CD4-positive, alpha-beta T cell (primary cell): ENCODE measurements around the gene UNC80. TPM values are rescaled to one million over a fixed set of nuclear protein-coding genes. Genes with fewer than 3 reads are reported as not detected.

Source experiments
- ATAC-seq: fragments of 200-7000 bp; cut with Tn5 transposase; one replicate; pipeline ENCODE4 v1.10.0; 2022; ENCODE audit warnings: mild to moderate bottlenecking; ENCODE audit not compliant: poor library complexity
- CTCF ChIA-PET: fragments of 350-600 bp; sonication (Branson Sonifier 250); formaldehyde crosslinking; loops from one replicate; lab custom pipeline; 2021; ENCODE audit warnings: antibody characterized with exemption, inconsistent platforms; lab: Charles Lee
- POLR2A ChIA-PET: fragments of 350-600 bp; sonication (Branson Sonifier 250); formaldehyde crosslinking; loops from one replicate; lab custom pipeline; 2021; ENCODE audit warnings: antibody characterized with exemption, inconsistent platforms; lab: Charles Lee
- DNase-seq, 14 experiments: peaks; one replicate each; pipeline ENCODE4 v3.0.0-alpha.2; 2013 to 2020; ENCODE audit warnings: mixed read lengths in 2 of 14
- H3K27ac ChIP-seq, 2 donors: one replicate each; pipeline versions ENCODE4 v1.5.1 to v1.7.0; 2013; ENCODE audit warnings: low read length in 2 of 2, low read depth in 1 of 2, mild to moderate bottlenecking in 1 of 2
- H3K27me3 ChIP-seq, 2 experiments: 1 replicate in 1 of 2; 2 replicates in 1 of 2; pipeline versions ENCODE4 v1.6.1 to v1.7.0; 2013; ENCODE audit warnings: low read length in 2 of 2, control low read depth in 1 of 2, mild to moderate bottlenecking in 1 of 2, moderate library complexity in 1 of 2; ENCODE audit not compliant: insufficient read depth in 2 of 2, control insufficient read depth in 1 of 2
- H3K36me3 ChIP-seq: one replicate; pipeline ENCODE4 v1.6.1; 2013; ENCODE audit warnings: low read length, control low read depth; ENCODE audit not compliant: insufficient read depth
- H3K4me1 ChIP-seq: one replicate; pipeline ENCODE4 v1.6.1; 2013; ENCODE audit warnings: low read length, control low read depth; ENCODE audit not compliant: insufficient read depth
- H3K4me3 ChIP-seq: one replicate; pipeline ENCODE4 v1.5.1; 2013; ENCODE audit warnings: mild to moderate bottlenecking, low read length, moderate library complexity
- H3K9me3 ChIP-seq, 2 experiments: 1 replicate in 1 of 2; 2 replicates in 1 of 2; pipeline versions ENCODE4 v1.6.1 to v1.7.0; 2013; ENCODE audit warnings: low read length in 2 of 2, mild to moderate bottlenecking in 2 of 2, control low read depth in 1 of 2, moderate library complexity in 1 of 2; ENCODE audit not compliant: control insufficient read depth in 1 of 2, insufficient read depth in 1 of 2
- H3K27ac Mint-ChIP-seq: one replicate; pipeline ENCODE4 v1.8.0; 2020; ENCODE audit warnings: mixed read lengths
- H3K27me3 Mint-ChIP-seq: one replicate; pipeline ENCODE4 v1.8.0; 2021; ENCODE audit warnings: mixed read lengths
- H3K36me3 Mint-ChIP-seq: one replicate; pipeline ENCODE4 v1.8.0; 2021; ENCODE audit warnings: low read depth, mixed read lengths
- H3K4me1 Mint-ChIP-seq: one replicate; pipeline ENCODE4 v1.8.0; 2021; ENCODE audit warnings: low read depth, mixed read lengths
- H3K4me3 Mint-ChIP-seq: one replicate; pipeline ENCODE4 v1.8.0; 2020; ENCODE audit warnings: mild to moderate bottlenecking, mixed read lengths
- H3K9me3 Mint-ChIP-seq: one replicate; pipeline ENCODE4 v1.8.0; 2020; ENCODE audit warnings: mixed read lengths
- CTCF ChIP-seq: fragments of 200-600 bp; IDR thresholded peaks from one replicate; pipeline ENCODE4 v1.8.0; 2022; ENCODE audit warnings: antibody characterized with exemption, mild to moderate bottlenecking
- intact Hi-C, 2 experiments: fragments of 100-400 bp; cut with DNase I in 1 of 2; cut with micrococcal nuclease in 1 of 2; formaldehyde crosslinking; loops; one replicate each; pipeline versions ENCODE4 v1.15.1 to v1.9.0; 2023 to 2025; cut with DNase I, micrococcal nuclease
- total RNA-seq, 174 experiments: library from RNA in 2 of 174; stranded (reverse) in 2 of 174; gene quantifications; one replicate each; pipeline ENCODE4 v1.2.3 and lab custom pipeline; 2021 to 2026

Gene UNC80
- total RNA-seq, 2 experiments from 2014 or later = not detected

- no peak for TF ChIP-seq CTCF
- no peak for ATAC-seq
- H3K9me3 Mint-ChIP-seq = no peaks in the 10 kb centered on the region
Measured at GRCh38 chr2:209808521-209808920, 36.9 kb downstream of the UNC80 start.

GRCh38 chr2:209809256-209809655 is 37.6 kb downstream of the UNC80 start:
- Histone ChIP-seq H3K36me3 (no peaks in the 10 kb centered on the region), H3K27ac (no peak overlapping the region), H3K27me3 (no peaks in the 10 kb centered on the region), H3K4me1 (no peaks in the 10 kb centered on the region), H3K9me3 (peaks cover 0 to 19% of the 10 kb centered on the region in 2 experiments), H3K4me3 (no peak overlapping the region)
- no peaks in the 10 kb centered on the region for H3K36me3 Mint-ChIP-seq
- ATAC-seq (no peak), DNase-seq (no peak)
- no peak for TF ChIP-seq CTCF
- H3K4me3 Mint-ChIP-seq = no peak overlapping the region
- no peaks in the 10 kb centered on the region for H3K9me3 Mint-ChIP-seq
- H3K27me3 Mint-ChIP-seq = no peaks in the 10 kb centered on the region
- intact Hi-C loops = no loop called here
- H3K4me1 Mint-ChIP-seq = no peaks in the 10 kb centered on the region
- CTCF ChIA-PET = no interaction called here
- no peak overlapping the region for H3K27ac Mint-ChIP-seq
- POLR2A ChIA-PET = no interaction called here

More at GRCh38 chr2:209808521-209808920, 36.9 kb downstream of the UNC80 start:
- no peak overlapping the region for H3K4me3 ChIP-seq
- Mint-ChIP-seq H3K4me3 (no peak overlapping the region), H3K27ac (no peak overlapping the region), H3K27me3 (no peaks in the 10 kb centered on the region), H3K4me1 (no peaks in the 10 kb centered on the region), H3K36me3 (no peaks in the 10 kb centered on the region)
- ChIA-PET POLR2A (no interaction called here), CTCF (no interaction called here)
- H3K4me1 ChIP-seq = no peaks in the 10 kb centered on the region
- H3K36me3 ChIP-seq = no peaks in the 10 kb centered on the region
- no peak overlapping the region for H3K27ac ChIP-seq
- DNase-seq = peak in 1 of 14 experiments; percentile 5
- H3K27me3 ChIP-seq = no peaks in the 10 kb centered on the region
- intact Hi-C loops = no loop called here
- peaks cover 0 to 19% of the 10 kb centered on the region in 2 experiments for H3K9me3 ChIP-seq

DNA sequence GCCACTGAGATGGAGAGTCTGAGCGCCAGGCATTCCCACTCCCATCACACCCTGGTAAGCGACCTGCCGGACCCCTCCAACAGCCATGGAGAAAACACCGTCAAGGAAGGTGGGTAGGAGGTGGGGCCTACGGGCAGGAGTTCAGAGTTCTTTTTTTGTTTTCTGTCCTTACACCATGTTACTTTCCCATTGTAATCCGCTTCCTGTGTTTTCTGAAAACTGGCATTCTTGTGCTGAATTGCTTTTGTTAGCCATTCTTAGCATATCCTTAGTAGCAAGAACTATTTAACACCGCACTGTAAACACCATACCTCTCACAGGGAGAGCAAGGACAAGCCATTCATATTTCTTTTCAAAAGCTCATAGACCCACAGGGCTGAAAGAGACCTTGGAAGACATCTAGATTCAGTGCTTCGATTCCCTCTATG is 46.2 kb downstream of the UNC80 start:
- Mint-ChIP-seq H3K4me3 (no peak overlapping the region), H3K4me1 (no peaks in the 10 kb centered on the region), H3K36me3 (no peaks in the 10 kb centered on the region), H3K27ac (no peak overlapping the region), H3K27me3 (no peaks in the 10 kb centered on the region), H3K9me3 (no peaks in the 10 kb centered on the region)
- H3K4me1 ChIP-seq = no peaks in the 10 kb centered on the region
- POLR2A ChIA-PET = no interaction called here
- H3K4me3 ChIP-seq = no peak overlapping the region
- intact Hi-C loops = no loop called here
- DNase-seq (no peak), ATAC-seq (no peak)
- H3K9me3 ChIP-seq = no peaks in the 10 kb centered on the region
- no peak for TF ChIP-seq CTCF
- no peak overlapping the region for H3K27ac ChIP-seq
- H3K36me3 ChIP-seq = no peaks in the 10 kb centered on the region
- CTCF ChIA-PET = no interaction called here
- H3K27me3 ChIP-seq = no peaks in the 10 kb centered on the region
